Measurements from ENCODE around the gene CARMIL1.

Gene CARMIL1

GRCh38 chr6:25312034-25312620 lies 33.0 kb downstream of the CARMIL1 start:
- DNase-seq: peak; percentile 34

DNA sequence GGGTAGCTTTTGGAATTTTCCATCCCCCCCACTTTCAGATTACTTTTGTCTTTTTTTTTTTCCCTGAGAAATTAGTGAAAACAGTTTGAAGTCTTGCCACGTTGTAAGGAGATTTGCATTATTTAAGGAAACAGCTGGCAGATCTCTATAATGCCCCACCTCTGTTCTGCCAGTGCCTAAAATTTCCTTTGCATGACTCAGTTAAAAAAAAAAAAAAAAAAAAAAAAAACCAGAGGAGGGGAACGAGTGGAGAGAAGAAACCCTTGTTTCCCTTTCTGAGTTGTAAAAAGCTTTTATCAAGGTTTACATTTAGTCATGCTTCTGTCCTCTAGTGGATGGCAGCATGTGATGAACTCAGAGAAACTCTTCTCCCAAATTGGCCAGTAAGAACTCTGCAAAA lies 33.5 kb downstream of the CARMIL1 start:
- peak; percentile 49 for DNase-seq

GRCh38 chr6:25314509-25315175 lies 35.5 kb downstream of the CARMIL1 start:
- no peak for DNase-seq

DNA sequence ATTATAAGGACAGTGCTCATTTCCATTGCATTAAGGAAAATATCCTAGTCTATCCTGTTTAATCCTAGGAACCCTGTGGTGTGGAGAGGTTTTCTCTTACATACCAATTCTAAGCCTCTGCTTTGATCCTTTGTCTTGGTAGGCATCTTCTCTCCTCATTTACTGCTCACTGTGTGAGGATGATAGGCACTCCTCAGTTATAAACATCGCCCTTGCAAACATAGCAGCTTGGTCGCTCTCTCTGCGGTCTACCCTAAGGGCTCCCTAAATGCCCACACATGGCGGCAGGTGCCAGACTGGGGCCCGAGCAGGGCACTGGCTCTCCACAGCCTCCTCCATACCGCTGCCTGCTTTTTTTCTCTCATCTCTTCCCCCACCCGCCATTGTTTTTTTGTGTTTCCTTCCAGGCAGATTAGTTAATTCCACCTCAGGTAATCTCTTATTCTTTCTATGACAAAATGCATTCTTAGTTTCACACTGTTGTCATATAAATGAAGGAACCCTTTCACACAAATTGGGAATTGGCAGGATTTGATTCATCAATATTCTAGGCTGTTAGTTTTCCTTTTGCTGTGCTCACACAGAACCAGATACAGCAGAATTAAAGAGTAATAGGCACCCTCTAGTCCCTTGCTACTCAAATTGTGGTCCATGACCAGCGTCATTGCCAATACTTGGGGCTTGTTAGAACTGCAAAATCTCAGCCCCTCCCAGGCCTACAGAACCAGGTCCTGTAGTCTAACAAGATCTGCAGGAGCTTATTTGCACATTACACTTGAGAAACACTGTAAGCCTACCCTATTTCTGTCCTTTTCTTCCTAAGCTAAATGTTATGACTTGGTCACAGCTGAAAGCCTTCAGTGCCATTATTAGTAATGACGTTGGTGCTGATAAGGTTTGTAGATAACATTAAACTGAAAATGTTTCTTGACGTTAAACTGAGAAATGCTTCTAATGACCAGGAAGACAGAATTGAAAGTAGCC lies 36.3 kb downstream of the CARMIL1 start:
- peak; percentile 94 for DNase-seq

DNA sequence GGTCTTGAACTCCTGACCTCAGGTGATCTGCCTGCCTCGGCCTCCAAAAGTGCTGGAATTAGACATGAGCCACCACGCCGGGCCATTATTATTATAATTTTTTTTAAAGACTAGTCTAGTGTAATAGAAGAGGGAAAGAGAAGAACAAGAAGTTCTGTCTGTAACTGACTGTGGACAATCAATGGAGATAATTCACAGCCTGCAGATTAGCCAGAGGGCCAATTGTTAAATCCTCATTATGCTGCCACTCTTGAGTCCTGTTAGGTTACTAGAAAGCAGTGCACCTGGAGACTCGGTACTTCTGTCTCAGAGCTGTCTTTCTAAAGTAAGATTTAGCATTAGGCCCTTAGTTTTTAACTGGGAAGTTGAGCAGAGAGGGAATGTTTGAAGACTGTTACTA lies 37.5 kb downstream of the CARMIL1 start:
- peak; percentile 73 for DNase-seq

- DNase-seq: peak; percentile 98
Measured at GRCh38 chr6:25318589-25318988, 39.4 kb downstream of the CARMIL1 start.

DNA sequence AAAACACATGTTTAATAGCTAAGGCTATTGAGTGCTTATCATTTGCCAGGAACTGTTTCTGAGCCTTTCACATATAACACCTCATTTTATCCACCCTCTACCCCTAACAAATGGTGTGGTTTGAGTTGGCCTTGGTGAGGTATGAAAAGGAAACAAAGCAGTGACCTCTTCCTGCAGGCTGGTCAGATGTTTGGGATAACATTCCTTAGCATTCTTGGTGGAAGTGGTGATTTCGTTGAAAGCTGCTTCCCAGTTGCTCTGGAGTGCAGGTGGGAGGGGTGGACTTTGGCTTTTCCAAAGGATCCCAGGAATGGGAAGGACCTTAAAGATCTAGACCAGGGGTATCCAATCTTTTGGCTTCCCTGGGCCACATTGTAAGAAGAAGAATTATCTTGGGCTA lies 41.3 kb downstream of the CARMIL1 start:
- no peak for DNase-seq

- peak; percentile 70 for DNase-seq
Measured at GRCh38 chr6:25322692-25323091, 43.5 kb downstream of the CARMIL1 start.

- DNase-seq: peak; percentile 74
Measured at GRCh38 chr6:25324066-25324762, 45.0 kb downstream of the CARMIL1 start.

GRCh38 chr6:25326126-25326525 lies 47.0 kb downstream of the CARMIL1 start:
- DNase-seq: no peak

GRCh38 chr6:25326960-25327359 lies 47.8 kb downstream of the CARMIL1 start:
- peak; percentile 90 for DNase-seq

GRCh38 chr6:25327432-25327831 lies 48.3 kb downstream of the CARMIL1 start:
- peak; percentile 96 for DNase-seq

DNA sequence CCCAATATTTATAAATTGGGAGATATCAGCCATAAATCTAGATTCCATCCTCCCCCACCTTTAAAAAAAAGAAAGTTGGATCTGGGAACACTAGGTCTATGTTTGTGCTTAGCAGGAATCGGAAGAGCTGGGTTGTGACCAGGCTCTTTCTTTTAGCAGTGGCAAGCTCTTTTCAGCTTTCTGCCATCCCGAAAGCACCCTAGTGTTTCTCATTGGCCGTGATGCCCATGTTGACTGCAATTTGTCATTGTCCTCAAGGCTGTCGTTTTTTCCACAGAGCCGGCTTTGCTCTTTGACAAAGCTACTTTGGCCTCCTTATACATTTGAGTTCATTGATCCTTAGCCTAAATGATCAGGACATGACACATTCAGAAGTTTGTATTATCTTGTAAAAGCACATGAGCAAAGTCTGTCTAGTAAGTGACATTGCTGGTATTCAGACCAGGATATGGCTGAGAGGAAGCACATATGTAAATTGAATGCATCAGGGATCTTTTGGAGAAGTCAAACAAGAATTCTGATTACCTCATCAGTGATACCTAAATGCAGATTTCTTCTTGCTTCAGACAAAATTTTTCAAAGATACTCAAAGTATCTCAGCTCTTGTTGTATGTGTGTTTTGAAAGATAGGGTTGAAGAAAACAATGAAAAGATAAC lies 50.1 kb downstream of the CARMIL1 start:
- peak; percentile 86 for DNase-seq

DNA sequence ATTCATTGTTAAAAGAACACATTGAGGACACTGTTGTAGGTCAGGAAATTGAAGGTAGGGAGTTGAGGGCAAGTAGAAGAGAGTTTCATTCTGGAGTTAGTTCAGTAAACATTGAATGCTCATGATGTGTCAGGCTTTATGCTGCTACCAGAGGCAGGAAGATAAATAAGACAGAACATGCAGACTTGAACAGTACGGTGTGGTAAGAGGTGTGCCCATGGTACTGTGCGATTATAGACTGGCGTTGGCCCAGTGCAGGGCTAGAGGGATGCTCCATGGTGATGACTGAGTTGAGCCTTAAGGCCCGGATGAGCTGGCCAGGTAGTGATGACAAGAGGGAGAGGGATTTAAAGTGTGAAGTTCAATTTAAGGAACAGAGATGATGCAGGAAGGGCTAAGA lies 50.8 kb downstream of the CARMIL1 start:
- DNase-seq: peak; percentile 64

GRCh38 chr6:25330796-25331685 lies 51.9 kb downstream of the CARMIL1 start:
- DNase-seq: peak; percentile 89

- DNase-seq: no peak
Measured at GRCh38 chr6:25332165-25332564, 53.0 kb downstream of the CARMIL1 start.

DNA sequence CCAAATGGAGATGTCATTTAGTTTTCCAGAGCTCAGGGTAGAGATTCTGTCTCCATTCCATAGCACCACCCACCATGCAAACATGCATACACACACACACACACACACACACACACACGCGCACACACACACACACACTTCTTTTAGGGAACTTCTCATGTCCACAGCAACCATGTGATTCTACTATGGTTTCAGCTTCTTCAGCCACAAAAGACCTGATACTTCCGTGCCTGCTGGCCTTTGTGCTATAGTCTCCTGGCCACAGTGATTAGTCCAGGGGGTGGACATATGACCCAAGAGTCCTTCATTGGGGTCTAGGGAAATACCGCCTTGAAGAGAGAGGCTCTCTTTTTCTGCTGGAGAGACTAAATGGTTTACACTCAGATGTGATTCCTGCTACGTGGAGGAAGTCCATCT lies 53.5 kb downstream of the CARMIL1 start:
- peak; percentile 32 for DNase-seq

DNA sequence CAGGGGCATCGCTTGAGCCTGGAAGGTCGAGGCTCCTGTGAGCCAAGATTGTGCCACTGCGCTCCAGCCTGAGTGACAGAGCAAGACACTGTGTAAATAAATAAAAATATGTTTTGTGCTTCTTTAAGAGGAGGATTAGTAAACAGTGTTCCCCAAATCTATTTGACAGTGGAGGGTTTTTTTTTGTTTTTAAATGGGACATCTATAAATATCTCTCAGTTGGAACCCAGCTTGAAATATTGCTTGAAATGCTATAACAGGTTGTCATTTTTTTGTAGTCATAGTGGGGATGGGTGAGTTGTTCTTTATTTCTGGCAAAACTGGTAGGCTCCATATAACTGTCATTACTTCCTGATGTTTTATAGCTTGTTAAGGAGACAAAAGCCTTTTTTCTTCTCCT lies 54.3 kb downstream of the CARMIL1 start:
- DNase-seq: no peak

GRCh38 chr6:25334793-25335192 lies 55.6 kb downstream of the CARMIL1 start:
- peak; percentile 43 for DNase-seq

GRCh38 chr6:25336996-25337395 lies 57.8 kb downstream of the CARMIL1 start:
- no peak for DNase-seq

- DNase-seq: no peak
Measured at GRCh38 chr6:25337431-25337830, 58.3 kb downstream of the CARMIL1 start.
